GM18520 (cell line): ENCODE results near the gene DDC.
A peak's percentile ranks its signal among the peaks of the same experiment; 100 is the strongest.

Experiments used
- ATAC-seq: cut with Tn5 transposase; IDR thresholded peaks from one replicate; pipeline ENCODE4 v1.9.1; 2021; ENCODE audit not compliant: unreplicated experiment

DDC gene

GRCh38 chr7:50564640-50565558 is at the start of gene DDC:
Gene DDC (minus strand): TSS chr7:50565405. CDS start chr7:50544085, 21,320 bp downstream.
- ATAC-seq: no peak

- ATAC-seq: no peak
Measured at GRCh38 chr7:50613473-50613872, 48.3 kb upstream of the DDC start.

- ATAC-seq: no peak
Measured at GRCh38 chr7:50612704-50613103, 47.5 kb upstream of the DDC start.

- ATAC-seq: peak; percentile 44
Measured at GRCh38 chr7:50610521-50611277, 45.5 kb upstream of the DDC start.

- ATAC-seq: no peak
Measured at GRCh38 chr7:50608196-50608906, 43.1 kb upstream of the DDC start.

GRCh38 chr7:50607524-50608125 is 42.4 kb upstream of the DDC start:
- ATAC-seq: no peak

- ATAC-seq: no peak
Measured at GRCh38 chr7:50605059-50605458, 39.9 kb upstream of the DDC start.

- ATAC-seq: no peak
Measured at GRCh38 chr7:50603287-50603686, 38.1 kb upstream of the DDC start.

GRCh38 chr7:50599385-50599784 is 34.2 kb upstream of the DDC start:
- no peak for ATAC-seq

- no peak for ATAC-seq
Measured at GRCh38 chr7:50598460-50599343, 33.5 kb upstream of the DDC start.

GRCh38 chr7:50596484-50596883 is 31.3 kb upstream of the DDC start:
- ATAC-seq: no peak

- ATAC-seq: peak; percentile 4
Measured at GRCh38 chr7:50595491-50596102, 30.4 kb upstream of the DDC start.

- peak; percentile 36 for ATAC-seq
Measured at GRCh38 chr7:50594734-50595485, 29.7 kb upstream of the DDC start.

GRCh38 chr7:50594136-50594535 is 28.9 kb upstream of the DDC start:
- ATAC-seq: no peak

- no peak for ATAC-seq
Measured at GRCh38 chr7:50592940-50593339, 27.7 kb upstream of the DDC start.

GRCh38 chr7:50591480-50592438 is 26.6 kb upstream of the DDC start:
- peak; percentile 57 for ATAC-seq

GRCh38 chr7:50591098-50591479 is 25.9 kb upstream of the DDC start:
- no peak for ATAC-seq

GRCh38 chr7:50590535-50590934 is 25.3 kb upstream of the DDC start:
- ATAC-seq: no peak
